HCT116 (cell line): ENCODE measurements around the gene CASKIN2.

Experiments
- ATF3 ChIP-seq: IDR thresholded peaks from 2 replicates; pipeline ENCODE4 v1.6.1; 2012
- CEBPB ChIP-seq: IDR thresholded peaks from 2 replicates; pipeline ENCODE4 v1.6.1; 2012; ENCODE audit warnings: low read depth
- CTCF ChIP-seq, 3 experiments: fragments of 200-600 bp in 1 of 3; sonication (generic) in 1 of 3; IDR thresholded peaks in 2 of 3; conservative IDR thresholded peaks in 1 of 3; 2 replicates each; pipeline ENCODE4 v1.5.1; 2012 to 2017; ENCODE audit warnings: low read depth in 2 of 3, low read length in 2 of 3, antibody characterized with exemption in 1 of 3, borderline replicate concordance in 1 of 3, control low read depth in 1 of 3, mild to moderate bottlenecking in 1 of 3, mixed read lengths in 1 of 3, mixed run types in 1 of 3, moderate library complexity in 1 of 3; ENCODE audit not compliant: insufficient read depth in 1 of 3
- EZH2 ChIP-seq: fragments of 200-600 bp; sonication (generic); IDR thresholded peaks from 2 replicates; pipeline ENCODE4 v1.6.1; 2017; ENCODE audit warnings: antibody characterized with exemption, mixed run types
- JUND ChIP-seq: IDR thresholded peaks from 2 replicates; pipeline ENCODE4 v1.6.1; 2012
- POLR2A ChIP-seq: IDR thresholded peaks from 2 replicates; pipeline ENCODE4 v1.7.0; 2011; ENCODE audit warnings: borderline replicate concordance; ENCODE audit not compliant: insufficient read depth, insufficient read length; ENCODE audit errors: extremely low read depth
- POLR2AphosphoS5 ChIP-seq: IDR thresholded peaks from 2 replicates; pipeline ENCODE4 v1.6.1; 2011; ENCODE audit warnings: mild to moderate bottlenecking, low read depth, low read length, moderate library complexity
- SIN3A ChIP-seq: IDR thresholded peaks from 2 replicates; pipeline ENCODE4 v1.6.1; 2012; ENCODE audit warnings: low read depth
- SP1 ChIP-seq: IDR thresholded peaks from 2 replicates; pipeline ENCODE4 v1.6.1; 2012; ENCODE audit warnings: low read depth
- ZNF274 ChIP-seq: fragments of 200-500 bp; sonication (Bioruptor generic); IDR thresholded peaks from 2 replicates; pipeline ENCODE4 v1.6.1; 2014; ENCODE audit warnings: mild to moderate bottlenecking, low read depth, low read length, inconsistent platforms

DNA sequence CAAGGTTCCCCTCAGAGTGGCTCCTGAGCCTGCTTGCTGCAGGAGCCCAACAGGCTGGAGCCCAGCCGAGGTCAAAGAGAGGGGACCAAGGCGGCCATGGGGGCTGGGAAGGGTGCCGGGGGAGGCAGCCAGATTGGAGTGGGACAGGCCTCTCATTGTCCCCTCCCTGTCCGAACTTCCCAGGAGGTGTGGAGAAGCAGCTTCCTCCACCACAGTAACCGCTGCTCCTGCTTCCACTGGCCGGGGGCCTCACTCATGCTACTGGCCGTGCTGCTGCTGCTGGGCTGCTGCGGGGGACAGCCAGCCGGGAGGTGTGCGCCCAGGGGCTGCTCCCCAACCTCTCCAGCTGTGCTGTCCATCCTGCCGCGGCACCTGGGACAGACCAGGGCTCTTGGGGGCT, 29.6 kb downstream of the CASKIN2 start:
- TF ChIP-seq CEBPB, result no peak
- TF ChIP-seq CTCF (IDR thresholded peaks at IDR 0.05 in 2 of 3, conservative IDR thresholded peaks at IDR 0.05 in 1 of 3; ENCODE audit: borderline replicate concordance in 1 of 3, insufficient read depth in 1 of 3, low read depth in 2 of 3, low read length in 2 of 3), result no peak
- no peak for TF ChIP-seq JUND
- no peak for TF ChIP-seq POLR2A
- TF ChIP-seq SIN3A, result no peak
- TF ChIP-seq POLR2AphosphoS5, result no peak
- no peak for TF ChIP-seq ZNF274
- TF ChIP-seq SP1, result no peak
- TF ChIP-seq ATF3, result no peak
- TF ChIP-seq EZH2, result no peak
